GM21515 (cell line): Measurements from ENCODE around the gene TRIM41.
"Not testable (repeated sequence)": the region's sequence is repeated elsewhere in the genome, so short reads cannot be mapped to it uniquely, and the experiment has no call there.

ENCODE experiments used
- ATAC-seq: cut with Tn5 transposase; IDR thresholded peaks from one replicate; pipeline ENCODE4 v1.9.1; 2021; ENCODE audit not compliant: unreplicated experiment

Gene TRIM41

DNA sequence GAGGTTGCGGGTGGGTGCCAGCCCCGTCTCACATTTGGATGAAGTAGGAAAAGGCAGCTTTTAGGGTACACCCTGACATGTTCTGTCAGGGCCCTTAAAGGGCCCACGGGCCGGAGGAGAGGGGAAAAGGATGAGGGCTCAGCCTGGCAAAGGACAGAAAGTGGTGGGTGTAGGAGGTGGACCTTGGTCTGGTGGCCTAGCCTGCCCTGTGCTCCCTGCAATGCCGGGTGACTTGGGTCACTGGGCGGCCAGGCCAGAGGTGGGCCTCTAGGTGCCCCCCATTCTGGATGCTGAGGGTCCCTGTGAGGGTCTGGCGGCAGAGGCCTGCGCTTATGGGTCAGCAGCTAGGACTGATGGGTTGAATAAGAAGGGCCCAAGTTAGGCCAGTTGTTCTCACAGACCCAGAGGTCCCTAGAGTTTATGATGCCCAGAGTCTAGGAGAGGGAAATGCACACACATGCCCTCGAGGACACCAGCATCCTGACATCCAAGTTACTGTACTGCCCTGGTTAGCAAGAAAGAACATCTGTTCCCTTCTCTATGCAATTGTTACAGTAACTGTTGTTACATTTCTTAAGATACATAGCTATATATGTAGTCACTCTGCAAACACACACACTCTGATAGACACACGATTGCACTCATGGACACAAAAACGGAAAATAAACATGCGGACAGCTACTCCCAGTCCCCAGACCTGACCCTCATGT, 30.6 kb upstream of the TRIM41 start:
- ATAC-seq: no peak

DNA sequence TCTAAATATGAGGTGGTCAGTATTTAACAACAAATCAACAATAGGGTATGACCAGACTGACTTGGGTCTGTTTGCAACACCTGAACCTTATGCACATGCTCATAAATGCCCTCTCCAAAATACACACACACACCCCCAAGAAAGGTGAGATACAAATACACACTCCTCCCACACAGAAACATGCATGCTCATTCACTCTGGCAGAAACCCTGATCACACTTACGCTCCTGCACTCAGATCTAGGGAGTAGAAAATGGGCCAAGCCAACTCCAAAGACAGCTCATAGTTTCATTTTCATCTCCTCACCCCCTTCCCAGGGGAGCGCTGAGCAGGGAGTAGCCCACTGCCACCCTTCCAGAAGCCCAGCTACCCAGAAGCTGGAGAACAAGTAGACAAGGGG, 29.4 kb upstream of the TRIM41 start:
- no peak for ATAC-seq

DNA sequence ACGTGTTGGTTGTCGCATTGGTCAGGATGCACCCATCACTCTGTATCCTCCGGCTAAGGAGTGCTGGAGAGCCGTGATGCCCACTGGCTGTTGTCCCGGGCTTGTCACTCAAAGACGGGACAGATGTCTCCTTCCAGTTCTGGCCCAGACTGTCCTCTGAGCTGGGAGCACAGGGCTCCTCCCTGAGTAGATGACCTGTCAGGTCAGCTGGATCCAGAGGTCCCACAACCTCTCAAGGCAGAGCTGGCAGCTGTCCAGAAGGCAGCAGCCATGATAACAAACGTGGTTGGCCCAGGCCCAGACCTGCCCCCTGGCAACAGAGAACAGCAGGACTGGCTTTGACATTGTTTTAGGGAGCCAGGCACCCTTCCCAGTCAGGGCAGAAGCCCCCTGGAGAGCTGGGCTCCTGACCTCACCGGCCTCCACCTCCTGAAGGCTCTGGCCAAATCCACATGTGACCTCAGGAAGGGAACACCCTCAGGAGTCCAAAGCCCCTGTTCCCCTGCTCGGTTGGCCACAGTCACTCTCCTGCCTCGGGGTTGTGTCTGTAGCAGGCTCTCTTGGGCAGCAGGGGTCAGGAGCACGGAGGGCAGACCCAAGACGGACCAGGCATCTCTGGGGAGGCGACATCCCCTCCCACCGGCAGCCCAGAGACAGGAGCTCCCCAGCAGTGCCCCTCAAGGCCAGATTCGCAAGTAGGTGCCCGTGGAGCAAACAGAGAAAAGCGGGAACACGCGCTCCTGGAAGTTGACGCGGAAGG, 28.4 kb upstream of the TRIM41 start:
- no peak for ATAC-seq

DNA sequence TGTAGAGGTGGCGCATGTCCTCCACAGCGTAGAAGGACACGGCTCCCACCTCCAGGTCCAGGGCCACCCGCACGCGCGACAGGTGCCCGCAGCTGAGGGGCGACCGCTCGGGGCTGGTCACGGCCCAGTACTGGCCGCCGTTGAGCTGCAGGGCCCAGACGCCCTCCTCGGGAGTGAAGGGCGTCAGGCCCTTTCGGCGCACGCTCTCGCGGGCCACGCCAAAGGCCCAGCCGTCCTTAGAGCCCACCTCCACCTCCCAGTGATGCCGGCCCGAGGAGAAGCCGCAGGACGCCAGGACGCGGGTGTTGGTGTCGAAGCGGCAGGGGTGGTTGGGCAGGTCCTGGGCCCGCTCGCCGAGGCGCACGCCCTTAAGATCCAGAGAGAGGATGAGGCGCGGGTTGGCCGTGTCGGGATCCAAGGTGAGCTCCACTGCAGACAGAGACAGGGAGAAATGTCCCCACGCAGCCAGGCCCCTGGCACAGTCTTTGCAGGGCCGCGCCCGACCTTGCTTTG, 27.8 kb upstream of the TRIM41 start:
- no peak for ATAC-seq

DNA sequence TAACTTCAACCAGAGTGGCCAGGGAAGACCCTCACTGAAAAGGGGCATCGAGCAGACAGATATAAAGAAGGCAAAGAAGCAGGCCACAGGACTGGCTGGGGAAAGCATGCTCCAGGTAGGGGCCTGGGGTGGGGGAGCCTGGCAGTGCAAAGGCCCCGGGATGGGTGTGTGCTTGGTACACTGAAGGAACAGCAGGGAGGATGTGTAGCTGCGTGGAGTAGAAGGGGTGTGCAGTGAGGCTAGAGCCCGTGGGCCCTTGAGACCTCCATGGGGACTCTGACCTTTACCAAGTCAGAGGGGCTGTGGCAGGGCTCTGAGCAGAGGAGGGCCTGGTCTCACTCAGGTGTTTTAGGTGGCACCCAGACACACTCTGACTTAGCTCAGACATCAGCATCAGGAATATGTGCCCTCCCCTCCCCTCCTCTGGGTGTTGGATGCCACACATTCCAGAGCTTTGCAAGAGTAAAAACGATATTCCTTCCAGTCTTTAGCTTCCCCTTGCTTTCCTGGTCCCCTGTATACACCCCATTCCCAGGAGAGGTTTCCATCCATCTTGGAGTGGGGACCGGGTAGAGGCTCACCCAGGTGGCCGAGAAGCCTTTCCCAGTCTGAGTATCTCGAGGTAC, 25.6 kb upstream of the TRIM41 start:
- ATAC-seq: no peak

DNA sequence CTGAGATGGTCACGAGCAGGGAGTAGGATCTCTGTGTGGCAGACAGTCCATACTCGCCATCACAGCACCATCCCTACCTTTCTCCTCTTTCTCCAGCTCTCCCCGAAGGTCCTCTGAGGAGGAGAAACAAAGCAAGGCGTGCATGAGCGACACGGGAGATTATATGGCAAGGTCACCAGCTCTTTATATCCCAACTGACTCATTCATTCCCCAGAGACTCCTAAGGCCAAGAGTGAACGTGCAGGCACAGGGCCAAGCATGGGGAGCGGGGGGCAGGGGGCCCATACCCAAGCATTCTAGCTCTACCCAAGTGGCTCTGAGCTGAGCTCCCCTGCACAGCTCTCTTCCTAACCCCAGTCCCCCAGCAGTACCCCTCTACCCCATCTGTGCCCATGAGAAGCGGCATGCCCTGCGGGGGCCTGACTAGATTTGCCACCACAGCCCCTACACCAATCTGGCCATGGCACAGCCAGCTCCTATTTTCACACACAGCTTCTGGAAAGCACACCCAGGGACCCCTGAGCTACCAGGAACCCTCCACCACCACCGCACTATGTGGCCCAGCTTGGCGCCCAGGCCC, 24.9 kb upstream of the TRIM41 start:
- ATAC-seq: no peak

DNA sequence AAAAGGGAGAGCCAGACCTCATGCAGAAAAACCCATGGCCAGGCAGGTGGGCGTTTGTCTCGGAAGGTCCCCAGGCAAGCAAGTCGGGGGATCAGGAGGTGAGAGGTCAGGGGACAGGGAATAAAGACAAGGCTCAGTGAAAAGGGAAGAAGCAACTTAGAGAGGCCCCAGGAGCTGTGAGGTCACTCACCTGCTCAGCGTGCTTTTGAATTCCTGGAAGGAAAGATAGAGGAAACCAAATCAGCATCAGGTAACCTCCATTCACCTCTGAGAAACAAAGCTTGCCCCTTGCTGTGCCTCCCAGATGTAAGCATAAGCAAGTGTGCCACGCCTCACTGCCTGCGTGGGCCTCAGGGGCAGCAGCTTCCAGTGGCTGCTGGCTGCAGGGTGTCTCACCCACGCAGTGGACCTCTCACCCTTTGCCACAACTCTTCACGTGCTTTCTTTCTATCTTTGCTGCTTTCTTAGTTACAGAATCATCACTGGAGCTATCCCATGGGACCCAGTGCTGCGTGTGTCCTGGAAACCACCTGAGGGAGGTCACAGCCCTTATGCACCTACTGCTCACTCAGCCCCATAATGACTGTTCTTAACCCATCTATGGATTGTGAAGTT, 24.1 kb upstream of the TRIM41 start:
- ATAC-seq: no peak

DNA sequence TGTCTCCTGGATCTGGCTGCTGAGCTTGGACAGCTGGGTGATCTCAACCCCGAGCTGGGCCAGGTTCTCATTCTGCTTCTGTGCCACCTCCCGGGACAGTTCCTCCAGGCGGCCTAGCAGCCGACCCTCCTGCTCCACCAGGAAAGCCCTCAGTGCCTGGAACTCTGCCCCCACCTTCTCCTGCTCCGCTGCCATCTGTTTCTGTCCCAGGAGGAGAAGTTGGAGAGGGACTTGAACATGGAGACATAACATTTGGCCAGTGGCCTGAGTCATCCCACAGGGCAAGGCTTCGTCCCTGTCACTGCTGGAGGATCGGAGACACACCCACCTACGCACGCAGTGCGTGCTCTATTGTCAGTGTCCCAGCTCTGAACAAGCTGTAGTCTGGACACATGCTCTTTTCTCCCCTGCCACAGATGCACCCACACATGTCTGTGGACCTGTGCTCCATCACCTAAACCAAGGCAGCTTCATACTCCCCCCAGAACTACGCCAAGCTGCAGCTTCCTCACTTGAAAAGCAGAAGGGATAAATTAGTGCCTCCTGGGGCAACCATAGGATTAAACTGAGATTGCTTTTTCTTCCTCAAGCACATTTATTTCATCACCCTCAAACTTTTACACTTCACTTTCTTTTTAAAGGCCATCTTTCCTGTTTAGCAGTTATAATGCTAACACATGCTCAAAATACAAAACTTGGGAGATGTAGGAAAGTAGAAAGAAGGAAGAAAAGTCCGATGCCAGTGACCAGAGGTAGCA, 23.0 kb upstream of the TRIM41 start:
- no peak for ATAC-seq

DNA sequence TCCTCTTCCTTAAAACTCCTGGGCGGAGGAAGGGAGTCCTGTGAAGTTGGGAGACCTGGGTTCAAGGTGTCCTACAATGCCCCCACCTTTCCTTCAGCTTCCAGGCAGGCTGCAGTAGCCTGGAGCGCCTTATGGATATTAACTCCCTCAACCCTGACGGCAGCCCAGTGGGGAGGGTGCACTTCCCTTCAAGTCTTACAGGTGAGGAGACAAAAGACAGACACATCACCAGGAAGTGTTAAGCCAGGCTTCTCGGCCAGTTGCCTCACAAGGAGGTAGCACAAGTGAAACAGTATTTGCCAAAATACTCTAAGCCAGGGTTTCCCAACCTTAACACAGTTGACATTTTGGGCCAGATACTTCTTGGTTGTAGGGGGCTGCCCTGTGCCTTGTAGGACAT, 22.3 kb upstream of the TRIM41 start:
- no peak for ATAC-seq

DNA sequence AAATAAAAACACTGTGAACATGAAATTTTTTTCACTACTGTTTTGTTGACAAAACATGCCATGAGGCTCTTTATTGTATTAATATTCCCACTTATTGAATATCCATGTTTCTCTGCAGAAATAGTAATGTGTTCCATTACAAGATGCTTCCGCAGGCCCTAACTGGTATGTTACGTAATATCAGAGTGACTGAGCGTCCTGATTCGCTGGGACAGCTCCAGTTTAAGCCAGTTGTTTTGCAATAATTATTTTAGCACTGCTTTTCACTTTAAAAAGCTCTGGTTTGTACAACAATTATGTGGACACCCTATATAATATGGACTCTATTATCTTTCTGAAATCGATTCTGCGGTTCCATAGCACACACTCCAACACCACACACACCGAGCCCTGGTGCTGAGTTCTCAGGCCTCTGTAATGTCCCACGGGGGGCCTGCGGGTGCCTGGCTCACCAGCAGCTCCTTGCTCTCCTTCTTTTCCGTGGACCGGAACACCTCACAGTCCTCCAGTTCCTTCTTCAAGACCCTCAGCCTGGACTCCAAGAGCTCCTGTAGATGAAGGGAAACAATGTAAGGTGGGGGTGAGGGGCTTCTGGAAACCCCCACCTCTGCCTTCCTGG, 19.9 kb upstream of the TRIM41 start:
- ATAC-seq: no peak

DNA sequence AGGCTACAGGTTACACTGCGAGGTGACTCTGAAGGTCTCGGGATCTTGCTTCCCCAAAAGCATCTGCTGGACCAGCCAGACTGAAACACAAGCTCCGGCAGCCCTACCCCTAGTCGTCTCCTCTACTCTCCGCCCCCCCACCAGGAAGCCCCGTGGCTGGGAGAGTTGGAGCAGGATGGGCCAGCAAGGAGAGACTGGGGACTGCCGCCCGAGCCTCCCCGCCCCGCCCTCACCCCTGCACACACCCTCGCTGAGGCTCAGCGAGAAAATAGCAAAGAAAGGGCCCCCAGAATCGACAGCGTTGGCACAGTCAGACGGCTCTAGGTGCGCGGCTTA, 19.3 kb upstream of the TRIM41 start:
- no peak for ATAC-seq

DNA sequence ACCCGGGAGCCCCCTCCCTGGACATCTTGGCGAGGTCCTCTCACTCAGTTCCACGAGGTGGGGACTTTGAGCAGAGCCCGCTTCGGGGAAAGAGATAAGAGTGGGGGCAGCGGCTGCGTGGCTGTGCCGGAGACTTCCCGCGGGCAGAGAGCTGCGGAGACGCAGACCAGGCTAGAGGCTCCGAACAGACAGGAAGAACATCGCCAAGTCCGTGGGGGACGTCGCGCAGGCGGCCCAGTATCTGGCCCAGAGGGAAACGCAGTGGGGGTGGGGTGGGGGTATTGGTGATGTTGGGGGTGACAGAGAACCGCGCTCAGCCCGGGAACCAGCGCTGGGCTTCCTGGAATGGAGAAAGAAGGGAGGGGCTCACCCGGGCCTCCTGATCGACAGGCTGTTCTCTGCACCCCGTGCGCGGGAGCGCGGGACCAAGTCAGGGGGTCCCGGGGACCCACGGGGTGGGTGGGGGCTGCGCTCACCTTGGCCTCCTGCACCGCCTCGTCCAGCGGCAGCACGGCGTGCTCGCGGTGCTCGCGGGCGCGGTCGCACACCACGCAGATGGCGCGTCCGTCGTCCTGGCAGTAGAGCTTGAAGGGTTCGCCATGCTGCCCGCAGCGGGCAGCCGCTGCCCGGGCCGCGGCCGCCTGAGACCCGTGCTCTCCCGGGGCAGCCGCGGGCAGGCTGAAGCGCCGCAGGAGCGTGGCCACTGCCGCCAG, 18.8 kb upstream of the TRIM41 start:
- no peak for ATAC-seq

DNA sequence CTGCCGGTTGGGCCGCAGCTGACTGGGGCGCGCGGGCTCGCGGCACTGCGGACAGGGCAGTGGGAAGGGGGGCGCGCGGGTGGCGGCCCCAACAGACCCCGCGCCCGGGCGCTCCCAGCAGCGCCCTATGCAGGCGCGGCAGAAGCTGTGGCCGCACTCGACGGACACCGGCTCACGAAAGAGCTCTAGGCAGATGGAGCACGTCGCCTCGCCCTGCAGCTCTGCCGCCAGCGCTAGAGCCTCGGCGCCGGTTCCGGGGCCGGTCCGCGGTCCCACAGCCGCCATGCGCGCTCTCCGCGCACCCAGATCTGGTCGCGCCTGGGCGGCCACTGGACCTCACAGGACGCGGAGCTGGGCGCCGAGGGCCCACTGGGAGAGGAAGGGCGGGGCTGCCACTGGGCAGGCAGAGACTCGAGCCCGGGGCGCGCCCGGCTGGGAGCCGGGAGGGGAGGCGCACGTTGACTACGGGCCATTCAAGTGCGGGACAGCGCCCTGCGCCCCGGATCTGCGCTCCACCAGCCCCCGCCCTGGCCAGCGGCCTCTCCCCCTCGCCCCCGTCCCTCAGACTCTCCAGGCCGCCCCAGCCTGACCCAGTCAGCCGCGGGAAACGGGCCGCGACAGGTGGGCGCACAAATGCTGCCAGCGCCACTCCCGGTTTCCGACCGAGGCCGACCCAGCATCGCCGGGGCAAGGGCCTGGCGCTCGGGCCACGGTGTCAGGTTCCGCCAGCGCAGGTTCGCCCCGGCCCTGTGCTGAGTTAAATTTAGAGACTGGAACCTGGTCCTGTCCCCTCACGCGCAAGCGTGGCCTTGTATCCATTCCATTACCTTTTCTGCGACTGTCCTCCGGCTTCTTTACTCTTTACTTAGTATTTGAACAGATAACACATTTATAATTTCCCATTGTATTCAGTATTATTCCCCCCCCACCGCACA, 18.0 kb upstream of the TRIM41 start, which contains the start of gene TRIM7:
TRIM7 (minus strand) TSS at position 371 of the 935 bp plus-strand sequence; CDS start at position 285, 86 bp downstream.
- ATAC-seq: no peak

DNA sequence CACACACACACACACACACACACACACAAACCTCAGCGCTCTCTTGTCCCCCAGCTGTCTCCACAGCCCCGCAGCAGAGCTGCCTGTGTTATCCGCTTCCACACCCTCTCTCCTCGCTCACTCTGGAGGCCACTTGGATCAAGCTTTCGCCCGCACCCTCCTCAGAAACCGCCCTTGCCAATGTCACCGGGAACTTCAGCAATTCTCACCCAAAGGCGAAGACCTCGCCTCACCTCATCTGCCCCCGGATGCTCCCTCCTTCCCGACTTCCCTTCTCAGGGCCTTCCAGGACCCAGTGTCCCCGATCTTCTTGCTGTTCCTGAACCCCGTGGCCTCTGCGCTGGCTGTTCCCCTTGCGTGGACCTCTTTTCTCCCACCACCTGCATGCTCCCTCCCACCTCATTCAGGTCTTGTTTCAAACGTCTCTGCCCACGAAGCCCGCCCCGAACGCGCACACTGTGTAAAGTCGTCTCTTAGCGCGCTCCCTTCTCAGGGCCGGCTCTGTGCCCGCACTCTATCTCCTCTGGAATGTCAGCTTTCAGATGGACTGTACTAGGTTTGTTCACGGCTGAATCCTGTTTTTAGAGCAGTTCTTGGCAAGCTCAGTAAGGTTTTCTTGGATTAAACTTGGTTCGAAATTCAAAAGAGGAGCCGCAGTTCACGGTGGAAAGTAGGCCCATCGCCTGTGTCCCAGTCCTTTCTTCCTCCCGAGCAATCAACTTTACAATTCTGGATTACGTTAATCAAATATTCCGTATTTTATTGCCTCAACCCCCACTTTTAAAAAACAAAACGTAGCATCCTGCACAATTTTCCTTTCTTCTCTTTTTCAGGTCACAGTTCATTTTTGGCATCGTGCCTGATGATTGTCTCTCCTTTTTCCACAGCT, 17.1 kb upstream of the TRIM41 start:
- ATAC-seq: no peak

DNA sequence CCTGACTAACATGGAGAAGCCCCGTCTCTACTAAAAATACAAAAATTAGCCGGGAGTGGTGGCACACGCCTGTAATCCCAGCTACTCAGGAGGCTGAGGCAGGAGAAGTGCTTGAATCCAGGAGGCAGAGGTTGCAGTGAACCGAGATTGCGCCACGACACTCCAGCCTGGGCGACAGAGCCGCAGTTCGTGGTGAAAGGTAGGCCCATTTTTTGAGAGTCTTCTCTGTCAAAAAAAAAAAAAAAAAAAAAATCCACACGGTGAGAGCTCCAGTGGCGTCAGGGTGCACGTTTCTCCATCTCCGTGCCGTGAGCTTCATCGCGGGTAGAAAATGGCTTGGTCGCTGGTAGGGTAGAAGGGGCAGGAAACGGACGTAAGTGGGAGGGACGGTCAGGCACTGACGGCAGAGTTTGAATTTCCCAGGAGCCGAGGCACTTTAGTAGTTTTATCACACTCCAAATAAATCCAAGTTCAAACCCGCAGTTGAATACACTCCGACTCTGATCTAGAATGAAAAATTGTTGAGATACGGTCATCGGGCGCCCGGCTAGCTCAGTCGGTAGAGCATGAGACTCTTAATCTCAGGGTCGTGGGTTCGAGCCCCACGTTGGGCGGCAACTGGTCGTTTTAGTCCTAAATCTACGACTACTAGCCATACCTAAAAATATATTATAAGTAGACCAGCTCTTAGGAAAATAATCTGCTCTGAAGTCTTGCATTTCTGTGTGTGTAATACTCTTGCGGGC, 15.7 kb upstream of the TRIM41 start:
- no peak for ATAC-seq

DNA sequence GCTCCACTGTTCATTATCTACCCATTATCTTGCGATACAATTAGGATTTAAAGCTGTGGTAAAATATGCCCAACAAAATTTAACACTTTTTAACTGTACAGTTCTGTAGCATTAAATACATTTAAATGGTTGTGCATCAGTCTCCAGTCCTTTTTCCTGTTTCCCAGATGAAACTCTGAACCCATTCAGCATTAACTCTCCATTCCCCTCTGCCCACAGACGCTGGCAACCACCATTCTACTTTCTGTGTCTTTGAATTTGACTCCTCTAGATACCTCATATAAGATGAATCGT, 15.2 kb upstream of the TRIM41 start:
- ATAC-seq: no peak

DNA sequence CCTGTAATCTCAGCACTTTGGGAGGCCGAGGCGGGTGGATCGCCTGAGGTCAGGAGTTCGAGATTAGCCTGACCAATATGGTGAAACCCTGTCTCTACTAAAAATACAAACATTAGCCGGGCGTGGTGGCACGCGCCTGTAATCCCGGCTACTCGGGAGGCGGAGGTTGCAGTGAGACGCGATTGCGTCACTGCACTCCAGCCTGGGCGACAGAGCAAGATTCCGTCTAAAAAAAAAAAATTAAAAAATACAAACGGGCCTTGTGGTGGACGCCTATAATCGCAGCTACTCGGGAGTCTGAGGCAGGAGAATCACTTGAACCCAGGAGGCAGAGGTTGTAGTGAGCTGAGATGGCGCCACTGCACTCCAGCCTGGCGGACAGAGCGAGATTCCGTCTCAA, 14.1 kb upstream of the TRIM41 start:
- ATAC-seq: not testable (repeated sequence)
